ENCODE measurements around the gene NCK2.

- TF ChIP-seq GATA2 (CRISPR knock-in tag; IDR thresholded peaks at IDR 0.05), result no peak
- TF ChIP-seq, protein P1, sequence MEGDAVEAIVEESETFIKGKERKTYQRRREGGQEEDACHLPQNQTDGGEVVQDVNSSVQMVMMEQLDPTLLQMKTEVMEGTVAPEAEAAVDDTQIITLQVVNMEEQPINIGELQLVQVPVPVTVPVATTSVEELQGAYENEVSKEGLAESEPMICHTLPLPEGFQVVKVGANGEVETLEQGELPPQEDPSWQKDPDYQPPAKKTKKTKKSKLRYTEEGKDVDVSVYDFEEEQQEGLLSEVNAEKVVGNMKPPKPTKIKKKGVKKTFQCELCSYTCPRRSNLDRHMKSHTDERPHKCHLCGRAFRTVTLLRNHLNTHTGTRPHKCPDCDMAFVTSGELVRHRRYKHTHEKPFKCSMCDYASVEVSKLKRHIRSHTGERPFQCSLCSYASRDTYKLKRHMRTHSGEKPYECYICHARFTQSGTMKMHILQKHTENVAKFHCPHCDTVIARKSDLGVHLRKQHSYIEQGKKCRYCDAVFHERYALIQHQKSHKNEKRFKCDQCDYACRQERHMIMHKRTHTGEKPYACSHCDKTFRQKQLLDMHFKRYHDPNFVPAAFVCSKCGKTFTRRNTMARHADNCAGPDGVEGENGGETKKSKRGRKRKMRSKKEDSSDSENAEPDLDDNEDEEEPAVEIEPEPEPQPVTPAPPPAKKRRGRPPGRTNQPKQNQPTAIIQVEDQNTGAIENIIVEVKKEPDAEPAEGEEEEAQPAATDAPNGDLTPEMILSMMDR (IDR thresholded peaks at IDR 0.05), result no peak
- TF ChIP-seq GABPA (IDR thresholded peaks at IDR 0.05; ENCODE audit: low read depth), result no peak
- no peak for TF ChIP-seq USF1 (IDR thresholded peaks at IDR 0.05; ENCODE audit: borderline replicate concordance, low read depth)
- no peak for TF ChIP-seq SMC3 (IDR thresholded peaks at IDR 0.05; ENCODE audit: low read depth, low read length)
- no peak for TF ChIP-seq PBX3 (IDR thresholded peaks at IDR 0.05)
- no peak for TF ChIP-seq RAD21 (IDR thresholded peaks at IDR 0.05; ENCODE audit: low read length)
Measured at GRCh38 chr2:105808423-105809096, 63.8 kb downstream of the NCK2 start.

Data from SK-N-SH (cell line).